HG02884 (cell line): Measurements from ENCODE around the gene DDB1.

Experiments
- ATAC-seq: cut with Tn5 transposase; IDR thresholded peaks from one replicate; pipeline ENCODE4 v1.9.1; 2021; ENCODE audit warnings: mild to moderate bottlenecking, moderate library complexity; ENCODE audit not compliant: unreplicated experiment

DDB1 gene

GRCh38 chr11:61357233-61357893 is 24.5 kb upstream of the DDB1 start:
- ATAC-seq = peak; percentile 33

DNA sequence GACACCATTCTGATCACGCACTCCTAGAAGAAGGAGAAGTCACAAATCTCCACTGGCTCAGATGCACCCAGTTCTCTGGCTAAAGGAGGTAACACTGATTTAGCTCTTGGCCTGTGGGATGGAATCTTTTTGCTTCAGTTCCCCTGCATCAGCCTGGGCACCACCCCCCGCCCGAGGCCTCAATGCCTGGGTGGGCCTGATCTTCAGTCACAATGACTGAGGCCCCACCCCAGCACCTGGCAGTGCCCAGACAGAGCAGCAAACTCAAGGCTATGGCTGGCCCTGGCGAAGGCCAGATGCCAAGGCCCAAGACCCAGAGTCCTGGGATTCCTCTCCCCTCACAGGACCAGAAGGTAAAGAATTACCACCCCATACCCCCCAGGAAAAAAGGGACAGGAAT is 23.8 kb upstream of the DDB1 start:
- ATAC-seq = no peak

GRCh38 chr11:61354208-61354607 is 21.3 kb upstream of the DDB1 start:
- no peak for ATAC-seq

DNA sequence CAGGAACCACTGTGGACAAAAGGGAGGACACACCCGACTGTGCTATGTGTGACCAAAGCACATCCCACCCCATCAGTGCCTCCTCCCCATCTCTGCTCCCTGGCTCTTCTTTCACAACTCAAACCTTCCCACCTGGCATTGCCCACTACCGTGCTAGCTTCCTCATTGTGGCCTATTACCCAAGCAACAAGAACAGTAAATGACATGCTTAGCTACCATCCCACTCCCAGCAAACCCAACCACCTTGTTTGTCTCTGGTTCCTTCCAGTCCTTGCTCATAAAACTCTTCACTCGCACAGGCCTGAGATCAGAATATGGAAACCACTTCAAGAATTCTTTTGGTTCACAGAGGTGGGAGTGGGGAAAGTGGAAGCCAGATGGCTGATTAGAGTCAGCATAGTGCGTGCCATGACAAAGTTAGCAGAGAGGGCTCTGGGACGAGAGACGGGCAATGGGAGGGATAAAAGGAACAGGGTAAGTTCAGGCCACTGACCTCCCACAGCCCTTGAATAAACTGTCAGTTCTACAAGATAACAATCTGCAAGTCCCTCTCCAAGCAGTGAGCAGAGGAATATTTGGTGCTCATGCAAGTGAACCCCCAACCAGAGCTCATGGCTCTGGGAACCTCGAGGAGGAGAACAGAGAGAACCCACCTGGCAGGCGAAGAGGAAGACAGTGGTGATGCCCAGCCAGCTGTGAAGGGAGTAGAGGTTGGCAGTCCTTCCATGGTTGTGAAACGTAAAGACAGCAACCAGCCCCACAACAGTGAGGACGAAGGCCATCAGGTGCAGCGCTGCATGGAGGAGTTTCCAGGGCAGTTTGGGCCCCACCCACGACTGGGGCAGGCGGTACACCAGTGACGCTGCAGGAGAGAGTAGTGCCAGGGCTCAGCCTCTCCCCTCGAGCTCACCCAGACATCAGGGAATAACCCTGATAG is 20.5 kb upstream of the DDB1 start:
- no peak for ATAC-seq

DNA sequence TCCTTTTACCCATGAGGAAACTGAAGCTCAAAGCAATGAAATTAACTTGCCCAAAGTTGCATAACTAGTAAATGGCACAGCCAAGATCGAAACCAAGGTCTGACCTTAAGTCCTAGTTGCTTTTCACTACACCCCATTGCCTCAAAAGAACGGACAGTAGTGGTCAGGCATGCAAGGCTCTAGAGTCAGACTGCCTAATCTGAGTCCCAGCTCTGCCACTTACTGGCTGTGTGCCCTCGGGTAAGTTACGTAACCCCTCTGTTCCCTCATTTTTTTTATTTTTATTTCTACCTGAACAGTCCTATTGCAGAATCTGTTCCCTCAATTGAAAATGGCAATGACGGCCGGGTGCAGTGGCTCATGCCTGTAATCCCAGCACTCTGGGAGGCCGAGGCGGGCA is 19.1 kb upstream of the DDB1 start:
- no peak for ATAC-seq

DNA sequence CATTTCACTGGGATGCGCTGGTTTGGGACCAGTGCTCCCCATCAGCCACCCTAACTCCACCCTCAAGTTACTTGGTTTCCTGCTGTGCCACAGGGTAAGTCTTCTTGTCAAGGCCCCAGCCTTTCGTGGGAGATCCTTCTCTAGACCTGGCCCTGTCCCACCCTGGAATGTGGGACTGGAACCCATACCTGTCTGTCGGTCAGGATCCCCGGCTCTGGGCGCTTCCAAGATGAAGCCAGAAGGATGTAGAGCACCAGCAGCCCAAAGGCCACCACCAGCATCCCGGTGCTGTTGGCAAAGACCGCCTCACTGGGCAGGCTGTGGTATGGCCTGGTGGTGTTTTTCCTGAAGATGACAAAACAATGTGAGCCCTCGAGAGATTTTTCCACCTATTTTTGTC is 17.9 kb upstream of the DDB1 start:
- ATAC-seq = no peak

DNA sequence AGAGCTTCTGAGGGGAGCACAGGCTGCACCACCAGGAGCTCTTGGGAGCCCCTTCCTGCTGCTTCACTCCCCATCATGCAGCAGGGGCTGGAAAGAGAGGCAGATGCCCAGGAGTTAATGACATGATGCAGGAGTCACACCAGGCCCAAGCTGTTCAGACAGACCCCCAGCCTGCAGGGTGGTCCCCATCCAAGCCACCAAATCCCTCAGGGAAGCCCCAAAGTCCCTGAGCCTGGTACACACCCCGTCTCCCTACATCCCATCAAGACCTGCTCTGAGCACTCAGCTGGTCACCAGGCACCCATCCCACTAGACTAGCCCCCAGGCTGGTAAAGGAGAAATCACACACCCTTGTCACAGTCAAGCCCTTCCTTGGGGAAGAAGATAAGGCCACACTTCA is 17.4 kb upstream of the DDB1 start:
- no peak for ATAC-seq

DNA sequence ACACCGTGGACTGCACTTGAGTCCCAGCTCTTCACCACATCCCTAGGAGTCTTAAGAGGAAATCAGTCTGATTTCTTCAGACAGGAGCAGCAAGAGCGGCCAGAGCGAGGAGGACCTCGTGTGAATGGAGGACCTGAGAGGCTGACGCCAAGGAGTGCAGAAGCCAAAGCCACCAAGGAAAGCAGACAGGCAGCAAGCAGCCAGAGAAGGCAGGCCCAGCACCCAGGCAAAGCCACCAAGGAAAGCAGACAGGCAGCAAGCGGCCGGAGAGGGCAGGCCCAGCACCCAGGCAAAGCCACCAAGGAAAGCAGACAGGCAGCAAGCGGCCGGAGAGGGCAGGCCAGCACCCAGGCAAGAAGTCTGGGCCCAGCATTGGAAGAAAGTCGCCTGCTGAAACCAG is 17.0 kb upstream of the DDB1 start:
- ATAC-seq = no peak

- ATAC-seq = no peak
Observed at GRCh38 chr11:61349189-61349751, 16.4 kb upstream of the DDB1 start.

DNA sequence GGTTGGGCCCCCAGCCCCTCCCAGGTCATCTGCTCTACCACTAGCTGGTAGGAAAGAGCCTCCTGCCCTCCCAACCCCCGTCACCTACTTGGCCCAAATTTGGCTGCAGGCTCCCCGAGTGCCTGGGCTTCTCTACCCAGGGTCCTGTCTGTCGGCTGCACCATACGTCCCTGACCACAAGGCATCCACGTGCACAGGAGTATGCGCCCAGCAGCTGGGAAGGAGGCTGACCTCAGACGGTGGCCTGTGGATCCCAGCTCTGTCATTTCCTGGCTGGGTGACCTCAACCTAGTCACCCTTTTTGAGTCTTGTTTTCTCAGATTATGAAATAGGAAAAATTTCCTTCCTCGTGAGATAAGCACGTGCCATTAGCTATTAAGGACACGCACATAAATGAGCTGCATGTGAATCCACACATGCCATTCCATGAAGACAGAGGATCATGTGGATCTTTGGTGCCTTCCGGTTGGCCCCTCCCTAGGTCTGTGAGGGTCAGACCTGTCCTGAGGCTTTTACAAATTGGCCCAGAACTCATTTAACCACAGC is 15.1 kb upstream of the DDB1 start:
- no peak for ATAC-seq

DNA sequence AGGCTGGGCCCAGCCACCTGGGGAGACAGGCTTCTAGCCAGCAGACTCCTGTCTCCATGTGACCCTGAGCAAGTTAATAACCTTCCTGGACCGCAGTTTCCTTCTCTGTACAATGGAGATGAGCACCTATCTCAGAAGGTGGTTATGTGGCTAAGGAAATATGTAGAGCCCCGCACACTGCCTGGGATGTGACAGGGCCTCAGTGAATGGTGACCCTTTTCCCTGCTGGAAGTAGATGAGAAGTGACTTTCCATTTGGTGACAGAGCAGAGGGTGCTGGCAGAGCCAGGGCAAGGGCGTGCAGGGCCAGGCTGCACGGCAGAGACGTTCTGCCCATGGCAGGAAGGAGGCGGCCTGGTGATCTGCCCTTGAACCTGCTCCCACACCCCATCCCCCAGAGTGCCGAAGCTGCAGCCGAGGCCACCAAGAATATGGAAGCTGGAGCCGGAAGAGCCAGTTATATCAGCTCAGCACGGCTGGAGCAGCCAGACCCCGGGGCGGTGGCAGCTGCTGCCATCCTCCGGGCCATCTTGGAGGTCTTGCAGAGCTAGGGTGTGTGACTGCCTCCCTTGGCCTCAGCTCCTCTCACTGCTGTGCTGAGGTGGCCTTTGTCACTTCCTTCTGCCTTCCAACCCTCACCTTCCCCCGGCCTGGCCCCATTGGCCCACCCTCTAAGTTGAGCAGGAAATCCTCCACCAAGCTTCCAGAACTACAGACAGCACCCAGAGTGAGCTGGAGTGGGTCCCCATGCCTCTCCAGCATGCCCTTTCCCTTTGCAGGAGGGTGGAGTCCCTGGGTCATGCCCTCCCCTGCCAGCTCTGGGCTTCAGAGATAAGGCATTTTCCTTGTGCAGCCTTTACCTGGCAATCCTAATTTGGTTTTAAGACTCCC is 13.3 kb upstream of the DDB1 start:
- no peak for ATAC-seq

- ATAC-seq = no peak
Observed at GRCh38 chr11:61345170-61345610, 12.3 kb upstream of the DDB1 start.

- ATAC-seq = no peak
Observed at GRCh38 chr11:61343792-61344745, 11.2 kb upstream of the DDB1 start.

GRCh38 chr11:61342207-61342803 is 9.4 kb upstream of the DDB1 start:
- no peak for ATAC-seq

GRCh38 chr11:61341706-61342105 is 8.8 kb upstream of the DDB1 start:
- no peak for ATAC-seq

DNA sequence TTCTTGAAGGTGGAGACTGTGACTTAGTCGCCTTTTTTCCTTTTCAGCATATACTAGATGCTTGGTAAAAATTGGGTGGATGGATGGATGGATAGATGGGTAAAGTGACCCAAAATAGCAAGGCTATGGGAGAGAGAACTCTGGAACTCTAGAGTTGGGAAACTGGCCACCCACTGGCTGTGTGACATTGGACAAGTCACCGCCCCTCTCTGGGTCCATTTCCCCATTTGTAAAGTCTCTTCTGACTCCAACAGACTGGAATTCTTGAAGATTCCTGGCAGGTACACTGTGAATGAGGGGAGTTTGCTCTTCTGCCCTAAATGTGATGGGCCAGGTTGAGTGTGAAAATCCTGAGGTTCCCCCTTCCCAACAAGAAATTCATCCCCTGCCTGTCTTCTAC is 8.1 kb upstream of the DDB1 start:
- no peak for ATAC-seq

- no peak for ATAC-seq
Observed at GRCh38 chr11:61339490-61339878, 6.6 kb upstream of the DDB1 start.

GRCh38 chr11:61338783-61339489 is 6.0 kb upstream of the DDB1 start:
- no peak for ATAC-seq
